H1 (cell line): ENCODE data around the gene RNF182. TPM values are rescaled to one million over a fixed set of nuclear protein-coding genes. Genes with fewer than 3 reads are reported as not detected.

Experiments
- ASH2L ChIP-seq: fragments of 200-600, 300-600 bp; sonication (generic); IDR thresholded peaks from one replicate; pipeline ENCODE4 v1.7.1; 2017; ENCODE audit warnings: low read length
- CEBPB ChIP-seq: IDR thresholded peaks from 2 replicates; pipeline ENCODE4 v1.6.1; 2012; ENCODE audit warnings: low read depth, low read length
- EP300 ChIP-seq, 2 experiments: IDR thresholded peaks; 1 replicate in 1 of 2; 2 replicates in 1 of 2; pipeline ENCODE4 v1.6.1; 2011 to 2012; ENCODE audit warnings: low read depth in 2 of 2, low read length in 2 of 2, mild to moderate bottlenecking in 2 of 2, borderline replicate concordance in 1 of 2, inconsistent platforms in 1 of 2, moderate library complexity in 1 of 2
- KDM1A ChIP-seq: fragments of 200-600, 300-600 bp; sonication (generic); IDR thresholded peaks from 2 replicates; pipeline ENCODE4 v1.7.1; 2016; ENCODE audit warnings: mild to moderate bottlenecking, low read length, borderline replicate concordance
- SIX5 ChIP-seq: IDR thresholded peaks from 2 replicates; pipeline ENCODE4 v1.6.1; 2011; ENCODE audit warnings: mild to moderate bottlenecking, low read depth, low read length
- polyA plus RNA-seq, 7 experiments: library from polyadenylated mRNA; depleted of rRNA in 3 of 7; stranded (reverse) in 5 of 7; unstranded in 2 of 7; fragments of >200 nt in 5 of 7; fragments of 200-250 nt in 2 of 7; gene quantifications; 1 replicate in 5 of 7; 2 replicates in 1 of 7; 4 replicates in 1 of 7; pipeline versions ENCODE4 v1.2.1 to v1.2.3, GENCODE V29; 2011 to 2013; ENCODE audit warnings: missing spikeins in 2 of 7, mixed read lengths in 2 of 7
- total RNA-seq: library from RNA; stranded (reverse); fragmentation: NEBNext Ultra II Directional; extraction: Animal tissue kit (Norgen Biotek cat#: 25700); gene quantifications from 2 replicates; pipeline ENCODE4 v1.2.1, GENCODE V29; 2021
- TF ChIP-seq, protein P1 (sequence below): IDR thresholded peaks from 2 replicates; pipeline ENCODE4 v1.6.1; 2012; ENCODE audit warnings: inconsistent platforms

Gene RNF182
- total and polyA plus RNA-seq, 2 of the 8 experiments (the other 6 are each of a cell fraction or from before 2014, with no cell fraction given) = 6.2 to 10.7 TPM

DNA sequence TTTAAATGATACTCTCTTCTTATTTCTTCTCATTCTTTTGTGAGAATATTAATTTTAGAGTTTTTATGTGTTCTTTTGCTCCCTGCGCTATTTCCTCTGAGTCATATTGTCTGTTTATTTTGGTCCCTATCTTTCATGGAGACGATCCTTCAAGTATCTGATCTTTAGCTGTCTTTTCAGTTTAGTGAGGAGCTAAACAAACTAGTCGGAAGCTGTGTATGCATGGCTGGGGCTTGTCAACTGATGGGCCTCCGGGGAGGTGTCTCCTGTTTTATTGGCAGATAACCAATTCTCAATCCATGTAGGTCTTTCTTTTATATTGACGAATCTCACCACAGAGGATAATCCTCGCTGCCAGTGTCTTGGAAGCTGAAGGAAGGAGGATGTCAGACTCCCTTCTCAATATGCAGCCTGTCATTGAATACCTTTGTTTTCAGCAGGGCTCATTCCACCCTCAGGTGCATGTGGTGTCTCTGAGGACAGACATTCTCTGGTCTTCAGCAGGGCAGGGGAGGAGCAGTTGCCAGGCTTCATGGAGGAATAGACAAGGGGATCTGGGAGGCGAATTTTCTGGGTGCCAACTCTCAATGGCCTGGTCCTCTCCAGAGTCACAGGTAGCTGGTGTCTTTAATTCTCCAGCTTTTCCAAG lies 64.9 kb downstream of the RNF182 start (continued):
- no peak for TF ChIP-seq ASH2L
- no peak for TF ChIP-seq SIX5
- TF ChIP-seq, protein P1, sequence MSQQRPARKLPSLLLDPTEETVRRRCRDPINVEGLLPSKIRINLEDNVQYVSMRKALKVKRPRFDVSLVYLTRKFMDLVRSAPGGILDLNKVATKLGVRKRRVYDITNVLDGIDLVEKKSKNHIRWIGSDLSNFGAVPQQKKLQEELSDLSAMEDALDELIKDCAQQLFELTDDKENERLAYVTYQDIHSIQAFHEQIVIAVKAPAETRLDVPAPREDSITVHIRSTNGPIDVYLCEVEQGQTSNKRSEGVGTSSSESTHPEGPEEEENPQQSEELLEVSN = no peak
- no peak for TF ChIP-seq EP300 (IDR thresholded peaks at IDR 0.05; ENCODE audit: borderline replicate concordance in 1 of 2, low read depth in 2 of 2, low read length in 2 of 2)
- no peak for TF ChIP-seq KDM1A
- TF ChIP-seq CEBPB = no peak
- TF ChIP-seq, all 59 proteins: peak for 0
